Glomerular endothelial cell (primary cell): ENCODE data around the gene ACOT11. TPM values are rescaled to one million over a fixed set of nuclear protein-coding genes. Genes with fewer than 3 reads are reported as not detected.
A peak's percentile ranks its signal among the peaks of the same experiment; 100 is the strongest.

Experiments used
- DNase-seq: peaks from one replicate; pipeline ENCODE4 v3.0.0-alpha.2; 2011; ENCODE audit warnings: low read depth, low spot score; ENCODE audit errors: extremely low read depth
- total RNA-seq: library from RNA; depleted of rRNA; stranded (reverse); fragments of >200 nt; gene quantifications from 2 replicates; pipeline ENCODE4 v1.2.3, GENCODE V29; 2015

The ACOT11 gene
- total RNA-seq, 1 donor from 2014 or later = 0.93 TPM

DNA sequence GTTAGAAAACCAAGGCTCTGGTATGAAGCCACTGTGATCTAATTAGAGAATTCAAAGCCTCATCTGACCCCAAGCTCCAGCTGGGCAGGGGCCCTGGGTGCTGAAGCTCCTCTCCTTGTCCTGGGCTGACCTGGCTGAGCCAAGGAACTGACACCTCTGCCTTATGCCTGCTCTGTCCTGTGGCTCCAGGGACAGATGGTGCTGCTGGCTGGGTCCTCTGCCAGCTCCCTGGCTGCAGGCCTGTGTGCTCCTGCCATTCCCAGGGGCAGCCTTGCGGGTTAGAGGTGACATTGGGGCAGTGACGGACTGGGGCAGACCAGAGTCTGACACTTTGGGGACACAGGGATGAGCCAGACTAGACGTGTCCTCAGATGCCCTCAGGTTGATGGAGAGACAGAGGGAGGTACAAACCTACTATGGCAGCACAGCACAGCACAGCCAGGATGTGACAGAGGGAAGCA is 11.8 kb downstream of the ACOT11 start:
- no peak for DNase-seq

GRCh38 chr1:54564312-54565112 is 16.5 kb downstream of the ACOT11 start:
- DNase-seq = no peak

DNA sequence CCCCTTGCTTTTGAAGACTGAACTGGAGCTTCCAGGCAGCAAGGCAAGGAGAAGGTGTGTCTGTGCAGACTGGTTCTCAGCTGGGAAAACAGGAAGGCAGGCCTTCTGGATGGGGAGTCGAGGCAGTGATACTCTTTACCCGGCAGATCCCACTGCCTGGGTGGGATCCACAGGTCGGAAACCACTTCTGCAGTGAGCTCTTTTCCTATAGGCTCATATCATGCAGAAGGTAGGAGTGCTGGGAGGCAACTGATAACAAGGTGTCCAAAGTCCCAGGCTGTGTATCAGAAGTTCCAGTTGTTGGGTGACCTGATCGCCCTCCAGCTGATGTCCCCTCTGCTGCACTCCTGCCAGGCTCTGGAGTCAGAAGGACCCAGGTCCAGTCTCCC is 17.1 kb downstream of the ACOT11 start:
- no peak for DNase-seq

- no peak for DNase-seq
Observed at GRCh38 chr1:54566438-54567141, 18.6 kb downstream of the ACOT11 start.

GRCh38 chr1:54567961-54568360 is 19.9 kb downstream of the ACOT11 start:
- DNase-seq = no peak

GRCh38 chr1:54569339-54569738 is 21.3 kb downstream of the ACOT11 start:
- no peak for DNase-seq

DNA sequence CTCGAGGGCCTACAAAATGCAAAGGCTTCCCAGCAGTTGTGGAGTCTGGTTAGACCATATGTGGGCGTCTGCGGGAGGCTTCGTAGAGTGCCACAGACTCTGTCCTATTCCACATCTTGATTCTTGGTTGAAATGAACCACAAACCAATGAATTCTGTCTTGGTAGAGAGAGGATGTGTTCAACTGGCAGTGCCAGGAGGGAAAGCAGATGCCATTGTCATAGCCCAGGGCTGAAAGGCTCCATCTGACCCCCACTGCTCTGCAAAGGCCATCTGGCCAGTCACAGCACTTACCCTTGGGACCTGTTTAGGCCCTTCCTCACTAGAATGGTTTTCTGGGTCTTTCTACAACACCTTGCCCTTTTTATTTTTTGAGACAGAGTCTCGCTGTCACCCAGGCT is 22.1 kb downstream of the ACOT11 start:
- DNase-seq = no peak

DNA sequence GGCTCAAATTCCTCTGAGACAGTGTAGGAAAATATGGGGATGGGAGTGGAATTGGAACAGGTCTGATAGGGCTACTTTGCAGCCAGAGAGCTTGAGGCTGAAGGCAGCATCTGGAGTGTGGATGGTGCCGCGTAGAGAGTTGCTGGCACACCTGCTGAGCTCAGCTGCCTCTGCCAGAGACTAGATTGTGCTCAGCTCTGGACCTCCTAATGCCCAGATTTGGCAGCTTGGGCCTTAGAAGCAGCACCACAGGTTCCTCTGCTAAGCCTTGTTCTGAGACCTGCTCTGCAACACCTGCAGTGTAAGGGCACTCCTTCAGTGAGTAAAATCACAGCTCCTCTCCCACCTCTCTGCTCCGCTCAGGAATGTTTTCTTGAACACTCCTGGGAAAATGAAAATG is 23.3 kb downstream of the ACOT11 start:
- DNase-seq = no peak

DNA sequence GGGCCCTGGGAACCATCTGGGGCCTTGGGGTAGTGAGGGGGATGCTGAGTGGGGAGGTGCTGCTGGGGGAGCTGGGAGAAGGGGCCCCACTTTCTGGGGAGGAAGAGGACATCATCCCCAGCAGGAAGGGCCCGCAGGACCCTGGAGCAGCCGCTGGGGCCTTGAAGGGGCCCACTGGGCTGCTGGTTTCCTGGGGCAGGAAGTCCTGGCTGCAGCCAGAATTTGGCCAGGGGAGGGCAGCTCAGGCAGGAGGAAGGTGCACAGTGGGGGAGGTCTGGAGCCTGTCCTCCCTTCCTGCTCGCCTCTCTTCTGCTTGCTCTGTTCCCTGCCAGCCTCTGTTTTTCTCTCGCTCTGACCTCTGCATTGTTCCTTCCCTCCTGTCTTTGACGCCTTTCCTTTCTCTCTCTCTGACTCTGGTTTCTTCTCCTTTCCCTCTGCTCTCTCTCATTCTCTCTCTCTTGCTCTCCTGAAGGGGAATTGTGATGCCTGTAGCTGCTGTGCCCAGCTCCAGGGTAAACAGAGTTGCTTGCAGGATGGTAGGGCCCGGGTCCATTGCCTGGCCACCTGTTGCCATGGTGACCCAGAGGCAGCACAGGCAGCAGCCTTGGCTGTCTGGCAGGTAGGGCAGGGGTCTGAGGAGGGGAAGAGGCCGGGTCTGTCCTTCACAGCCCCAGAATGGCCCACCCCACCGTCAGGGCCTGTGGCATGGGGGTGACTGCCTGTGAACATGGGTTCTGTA is 23.9 kb downstream of the ACOT11 start:
- no peak for DNase-seq

GRCh38 chr1:54572542-54572850 is 24.5 kb downstream of the ACOT11 start:
- no peak for DNase-seq

DNA sequence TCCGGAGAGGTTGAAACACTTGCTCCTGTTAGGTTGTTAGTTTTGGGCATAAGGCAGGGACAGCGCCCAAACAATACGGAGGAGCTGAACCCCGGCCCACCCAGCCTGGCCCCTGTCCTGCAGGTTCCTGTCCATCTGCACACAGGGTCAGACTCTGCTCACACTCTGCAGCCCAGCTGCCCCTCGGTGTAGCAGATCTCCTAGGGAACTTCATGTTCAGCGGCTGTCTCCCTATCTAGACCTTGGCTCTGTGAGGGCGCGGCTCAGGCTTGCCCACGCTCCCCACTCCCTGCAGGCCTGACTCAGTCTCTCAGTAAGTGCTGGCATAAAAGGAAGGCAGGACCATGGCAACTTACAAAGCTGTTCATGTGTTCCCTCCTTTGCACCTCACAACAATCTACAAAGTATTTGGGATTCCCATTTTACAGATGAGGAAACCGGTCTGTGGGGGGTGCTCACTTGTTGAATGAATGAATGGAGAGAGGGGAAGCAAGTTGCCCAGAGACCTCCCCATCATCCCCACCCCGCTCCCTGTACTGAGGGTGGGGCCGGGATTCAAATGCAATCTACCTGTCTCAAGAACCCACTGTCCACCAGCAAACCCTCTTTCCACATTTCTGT is 26.2 kb downstream of the ACOT11 start:
- no peak for DNase-seq

- no peak for DNase-seq
Observed at GRCh38 chr1:54575161-54575560, 27.1 kb downstream of the ACOT11 start.

- DNase-seq = no peak
Observed at GRCh38 chr1:54575605-54576290, 27.7 kb downstream of the ACOT11 start.

GRCh38 chr1:54577612-54578011 is 29.6 kb downstream of the ACOT11 start:
- peak; percentile 39 for DNase-seq

DNA sequence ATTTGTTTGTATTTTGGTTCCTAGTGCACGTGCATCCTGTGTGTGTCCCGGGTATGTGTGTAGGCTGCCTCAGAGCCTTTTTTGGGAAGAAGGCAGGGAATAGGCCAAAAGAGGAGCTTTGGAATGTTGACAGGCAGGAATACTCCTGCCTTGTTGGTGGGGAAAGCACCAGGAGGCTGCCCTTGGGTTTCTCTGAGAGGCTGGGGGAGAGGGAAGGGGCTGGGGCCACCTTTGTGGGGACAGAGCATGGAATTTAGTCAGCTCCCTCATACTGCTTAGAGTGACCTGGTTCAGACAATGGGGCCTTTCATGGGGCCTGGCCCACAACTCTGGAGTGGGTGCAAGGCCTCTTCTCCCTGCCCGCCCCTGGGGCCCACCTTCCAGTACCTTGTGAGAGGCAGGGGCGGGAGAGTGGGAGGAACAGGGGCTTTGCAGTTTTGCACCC is 31.3 kb downstream of the ACOT11 start:
- no peak for DNase-seq

DNA sequence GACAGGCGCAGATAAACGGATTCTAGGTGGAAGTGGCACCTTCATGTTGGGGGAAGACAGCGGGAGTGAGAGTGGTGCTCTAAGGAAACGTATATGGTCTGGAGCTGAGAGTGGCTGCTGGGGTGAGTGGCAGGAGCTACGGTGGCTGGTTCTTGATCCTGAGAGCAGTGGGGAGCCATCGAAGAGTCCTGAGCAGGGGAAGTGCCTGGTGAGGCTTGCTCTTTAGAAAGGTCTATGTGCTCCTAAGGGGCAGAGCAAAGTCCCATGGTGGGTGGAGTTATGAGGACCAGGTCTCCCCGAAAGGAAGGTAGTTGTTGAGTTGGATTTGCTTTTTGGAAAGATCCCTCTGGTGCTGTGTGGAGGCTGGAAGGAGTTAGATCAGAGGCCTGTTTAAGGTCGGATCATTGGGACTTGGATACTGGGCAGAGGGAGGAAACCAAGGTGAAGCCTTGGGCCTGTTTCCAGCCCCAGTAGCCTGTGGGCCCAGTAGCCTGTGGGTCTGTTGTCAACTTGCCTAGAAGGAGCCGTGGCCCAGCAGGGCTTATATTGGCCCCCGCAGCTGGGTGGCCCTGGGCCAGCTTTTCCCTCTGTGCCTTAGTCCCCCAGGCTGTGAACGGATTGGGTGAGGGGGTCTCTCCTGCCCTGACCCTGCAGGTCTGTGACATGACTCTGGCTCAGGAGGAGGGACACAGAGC is 33.0 kb downstream of the ACOT11 start:
- no peak for DNase-seq

DNA sequence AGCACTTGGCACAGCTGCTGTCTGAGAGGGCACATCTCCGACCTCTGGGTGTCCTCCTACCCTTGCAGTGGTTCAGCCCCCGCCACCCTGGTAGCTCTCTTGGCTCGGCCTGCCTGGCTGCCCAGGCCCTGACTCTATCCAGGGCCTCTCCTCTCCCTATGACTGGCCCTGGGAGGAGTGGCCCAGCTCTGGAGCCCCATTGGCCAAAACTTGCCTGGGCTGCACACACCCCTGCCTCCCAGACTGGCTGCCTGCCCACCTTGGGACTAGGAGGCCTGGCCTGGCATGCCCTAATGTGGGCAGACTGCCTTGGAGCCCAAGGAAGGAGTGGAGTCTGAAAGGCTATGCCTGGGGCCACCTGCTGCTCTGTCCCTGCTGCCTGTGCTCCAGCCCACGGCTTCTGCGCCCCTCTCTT is 33.6 kb downstream of the ACOT11 start:
- DNase-seq = no peak

GRCh38 chr1:54582566-54583306 is 34.7 kb downstream of the ACOT11 start:
- no peak for DNase-seq

DNA sequence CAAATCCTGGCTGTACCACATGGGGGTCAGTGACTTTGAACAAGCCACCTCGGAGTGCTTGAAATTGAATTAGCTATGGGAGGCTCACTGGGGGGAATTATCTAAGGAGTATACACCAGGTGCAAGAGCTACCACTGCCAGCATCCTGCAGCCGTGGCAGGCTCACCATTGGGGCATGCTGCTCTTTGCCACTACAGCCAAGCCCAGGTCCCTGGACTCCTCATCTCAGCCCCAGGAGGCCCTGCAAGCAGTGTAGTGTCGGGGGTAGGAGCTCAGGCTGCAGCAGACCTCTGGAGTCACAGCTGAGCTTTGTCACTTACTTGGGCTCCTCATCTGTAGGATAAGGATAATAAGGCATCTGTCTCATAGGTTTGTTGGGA is 35.3 kb downstream of the ACOT11 start:
- DNase-seq = no peak
